ENCODE results near the gene BRCA1.

Gene BRCA1

GRCh38 chr17:43019418-43019817, 105.7 kb downstream of the BRCA1 start:
- in situ Hi-C loops (cut with MboI; ENCODE audit: low sequenced_read_pairs), result no loop called here
- H3K27me3 ChIP-seq (ENCODE audit: low read depth), result no peaks in the 10 kb centered on the region
- H3K4me1 ChIP-seq, result peaks cover 2% of the 10 kb centered on the region
- no peak for DNase-seq (ENCODE audit: low spot score in 2 of 2)
- no peak overlapping the region for H3K4me3 ChIP-seq
- H3K9me3 ChIP-seq, result no peaks in the 10 kb centered on the region
- peaks cover 23% of the 10 kb centered on the region for H3K36me3 ChIP-seq (replicated peaks)

GRCh38 chr17:43018932-43019331, 106.2 kb downstream of the BRCA1 start:
- in situ Hi-C loops (cut with MboI; ENCODE audit: low sequenced_read_pairs), result no loop called here
- Histone ChIP-seq H3K4me1 (peaks cover 2% of the 10 kb centered on the region), H3K4me3 (no peak overlapping the region)

GRCh38 chr17:43018008-43018853, 106.9 kb downstream of the BRCA1 start:
- in situ Hi-C loops (cut with MboI; ENCODE audit: low sequenced_read_pairs), result no loop called here
- no peak overlapping the region for H3K4me3 ChIP-seq
- peak; percentile 31 to 66 for DNase-seq (ENCODE audit: low spot score in 2 of 2)
- no peaks in the 10 kb centered on the region for H3K27me3 ChIP-seq (ENCODE audit: low read depth)
- H3K4me1 ChIP-seq, result peaks cover 2% of the 10 kb centered on the region
- peaks cover 23% of the 10 kb centered on the region for H3K36me3 ChIP-seq (replicated peaks)
- H3K9me3 ChIP-seq, result no peaks in the 10 kb centered on the region

More at GRCh38 chr17:43018932-43019331, 106.2 kb downstream of the BRCA1 start:
- Histone ChIP-seq H3K9me3 (no peaks in the 10 kb centered on the region), H3K27me3 (ENCODE audit: low read depth) (no peaks in the 10 kb centered on the region), H3K36me3 (replicated peaks) (peaks cover 23% of the 10 kb centered on the region)
- DNase-seq (ENCODE audit: low spot score in 2 of 2), result no peak

- Histone ChIP-seq H3K36me3 (replicated peaks) (peaks cover 23% of the 10 kb centered on the region), H3K4me1 (peaks cover 2% of the 10 kb centered on the region), H3K27me3 (ENCODE audit: low read depth) (no peaks in the 10 kb centered on the region), H3K4me3 (no peak overlapping the region), H3K9me3 (no peaks in the 10 kb centered on the region)
- in situ Hi-C loops (cut with MboI; ENCODE audit: low sequenced_read_pairs), result no loop called here
- DNase-seq (ENCODE audit: low spot score in 2 of 2), result no peak
These were observed 108.9 kb downstream of the BRCA1 start for GRCh38 chr17:43016216-43016615.

- Histone ChIP-seq H3K36me3 (replicated peaks) (peaks cover 23% of the 10 kb centered on the region), H3K9me3 (no peaks in the 10 kb centered on the region)
- no peak for DNase-seq (ENCODE audit: low spot score in 2 of 2)
These were observed 109.6 kb downstream of the BRCA1 start for GRCh38 chr17:43015579-43015978.

GRCh38 chr17:43014649-43015542, 110.3 kb downstream of the BRCA1 start:
- no peaks in the 10 kb centered on the region; the same call in none of the 2 replicates for H3K4me1 ChIP-seq
- H3K27me3 ChIP-seq (ENCODE audit: low read depth), result no peaks in the 10 kb centered on the region
- H3K36me3 ChIP-seq (replicated peaks), result peaks cover 23% of the 10 kb centered on the region
- no peak for DNase-seq (ENCODE audit: low spot score in 2 of 2)
- in situ Hi-C loops (cut with MboI; ENCODE audit: low sequenced_read_pairs), result no loop called here
- H3K4me3 ChIP-seq, result no peak overlapping the region
- no peaks in the 10 kb centered on the region for H3K9me3 ChIP-seq

More at GRCh38 chr17:43015579-43015978, 109.6 kb downstream of the BRCA1 start:
- Histone ChIP-seq H3K4me1 (no peaks in the 10 kb centered on the region; the same call in none of the 2 replicates), H3K27me3 (ENCODE audit: low read depth) (no peaks in the 10 kb centered on the region), H3K4me3 (no peak overlapping the region)
- in situ Hi-C loops (cut with MboI; ENCODE audit: low sequenced_read_pairs), result no loop called here

- Histone ChIP-seq H3K9me3 (no peaks in the 10 kb centered on the region), H3K4me1 (no peaks in the 10 kb centered on the region; the same call in 1 of the 2 replicates), H3K36me3 (replicated peaks) (peaks cover 23% of the 10 kb centered on the region), H3K27me3 (ENCODE audit: low read depth) (no peaks in the 10 kb centered on the region), H3K4me3 (no peak overlapping the region)
- DNase-seq (ENCODE audit: low spot score in 2 of 2), result no peak
- in situ Hi-C loops (cut with MboI; ENCODE audit: low sequenced_read_pairs), result no loop called here
These were observed 111.0 kb downstream of the BRCA1 start for GRCh38 chr17:43014020-43014648.

GRCh38 chr17:43013296-43013695, 111.9 kb downstream of the BRCA1 start:
- H3K4me1 ChIP-seq, result no peaks in the 10 kb centered on the region; the same call in 1 of the 2 replicates
- in situ Hi-C loops (cut with MboI; ENCODE audit: low sequenced_read_pairs), result no loop called here
- H3K9me3 ChIP-seq, result no peaks in the 10 kb centered on the region
- DNase-seq (ENCODE audit: low spot score in 2 of 2), result no peak
- no peak overlapping the region for H3K4me3 ChIP-seq
- H3K27me3 ChIP-seq (ENCODE audit: low read depth), result no peaks in the 10 kb centered on the region
- peaks cover 21% of the 10 kb centered on the region for H3K36me3 ChIP-seq (replicated peaks)

- Histone ChIP-seq H3K9me3 (no peaks in the 10 kb centered on the region), H3K4me3 (no peak overlapping the region), H3K27me3 (ENCODE audit: low read depth) (no peaks in the 10 kb centered on the region), H3K4me1 (peaks cover 1% of the 10 kb centered on the region; the same call in 1 of the 2 replicates), H3K36me3 (replicated peaks) (peaks cover 13% of the 10 kb centered on the region)
- in situ Hi-C loops (cut with MboI; ENCODE audit: low sequenced_read_pairs), result no loop called here
- DNase-seq (ENCODE audit: low spot score in 2 of 2), result no peak
These were observed 113.3 kb downstream of the BRCA1 start for GRCh38 chr17:43011728-43012472.

- Histone ChIP-seq H3K4me1 (peaks cover 6% of the 10 kb centered on the region; the same call in 1 of the 2 replicates), H3K4me3 (no peak overlapping the region), H3K36me3 (replicated peaks) (peaks cover 9% of the 10 kb centered on the region), H3K9me3 (no peaks in the 10 kb centered on the region), H3K27me3 (ENCODE audit: low read depth) (no peaks in the 10 kb centered on the region)
- no peak for DNase-seq (ENCODE audit: low spot score in 2 of 2)
- in situ Hi-C loops (cut with MboI; ENCODE audit: low sequenced_read_pairs), result no loop called here
These were observed 114.4 kb downstream of the BRCA1 start for GRCh38 chr17:43010667-43011308.

GRCh38 chr17:43006639-43007551, 118.3 kb downstream of the BRCA1 start, which contains the start of gene IFI35:
Gene IFI35, plus strand, starts transcription at chr17:43006784. Its CDS starts 164 bp downstream, at chr17:43006948.
- in situ Hi-C loops (cut with MboI; ENCODE audit: low sequenced_read_pairs), result no loop called here
- Histone ChIP-seq H3K36me3 (replicated peaks) (peaks cover 34% of the 10 kb centered on the region), H3K4me1 (peaks cover 6% of the 10 kb centered on the region; the same call in 1 of the 2 replicates), H3K9me3 (no peaks in the 10 kb centered on the region), H3K27me3 (ENCODE audit: low read depth) (no peaks in the 10 kb centered on the region), H3K4me3 (peak within 1 kb of the TSS; percentile 31)
- peak; percentile 59 to 84 for DNase-seq (ENCODE audit: low spot score in 2 of 2)
